Mononuclear cell (primary cell): Measurements from ENCODE around the gene ATRAID. TPM values are rescaled to one million over a fixed set of nuclear protein-coding genes. Genes with fewer than 3 reads are reported as not detected.

Experiments used
- H3K27me3 ChIP-seq: 2 replicates; pipeline ENCODE4 v1.6.0; 2011; ENCODE audit warnings: low read length, control low read depth; ENCODE audit not compliant: insufficient read depth
- H3K4me1 ChIP-seq: 2 replicates; pipeline ENCODE4 v1.5.1; 2011; ENCODE audit warnings: mild to moderate bottlenecking, low read length, control low read depth; ENCODE audit not compliant: insufficient read depth
- H3K4me3 ChIP-seq: 2 replicates; pipeline ENCODE4 v1.5.1; 2011; ENCODE audit warnings: mild to moderate bottlenecking, low read length, moderate library complexity
- H3K9me3 ChIP-seq: 2 replicates; pipeline ENCODE4 v1.5.1; 2011; ENCODE audit warnings: low read depth, mild to moderate bottlenecking, control low read depth, low read length
- total RNA-seq: library from RNA; depleted of rRNA; stranded (reverse); fragments of >200 nt; gene quantifications from one replicate; pipeline ENCODE4 v1.2.3, GENCODE V29; 2012

ATRAID gene
- total RNA-seq, 1 donor = 96.4 TPM

GRCh38 chr2:27223416-27223815 is 11.6 kb downstream of the ATRAID start:
- Histone ChIP-seq H3K27me3 (no peaks in the 10 kb centered on the region), H3K4me1 (peaks cover 4% of the 10 kb centered on the region), H3K4me3 (no peak overlapping the region), H3K9me3 (no peaks in the 10 kb centered on the region)

- Histone ChIP-seq H3K9me3 (no peaks in the 10 kb centered on the region), H3K4me3 (no peak overlapping the region), H3K4me1 (no peaks in the 10 kb centered on the region), H3K27me3 (no peaks in the 10 kb centered on the region)
These were observed 13.7 kb downstream of the ATRAID start for GRCh38 chr2:27225526-27225925.

GRCh38 chr2:27227501-27227900 is 15.7 kb downstream of the ATRAID start:
- Histone ChIP-seq H3K27me3 (no peaks in the 10 kb centered on the region), H3K4me1 (no peaks in the 10 kb centered on the region), H3K9me3 (no peaks in the 10 kb centered on the region), H3K4me3 (no peak overlapping the region)

DNA sequence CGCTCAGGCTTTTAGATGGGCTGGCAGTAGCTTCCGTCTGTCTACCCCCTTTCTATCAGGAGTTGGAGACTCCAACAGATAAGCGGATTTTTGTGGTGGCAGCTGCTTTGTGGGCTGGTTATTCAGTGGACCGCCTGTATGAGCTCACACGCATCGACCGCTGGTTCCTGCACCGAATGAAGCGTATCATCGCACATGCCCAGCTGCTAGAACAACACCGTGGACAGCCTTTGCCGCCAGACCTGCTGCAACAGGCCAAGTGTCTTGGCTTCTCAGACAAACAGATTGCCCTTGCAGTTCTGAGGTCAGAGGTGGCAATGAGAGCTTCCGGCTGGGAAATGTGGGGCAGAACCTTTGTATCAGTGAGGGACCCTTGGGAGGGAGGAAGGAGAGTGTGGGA is 20.1 kb downstream of the ATRAID start:
- H3K4me1 ChIP-seq = no peaks in the 10 kb centered on the region
- H3K27me3 ChIP-seq = no peaks in the 10 kb centered on the region
- no peaks in the 10 kb centered on the region for H3K9me3 ChIP-seq
- no peak overlapping the region for H3K4me3 ChIP-seq

DNA sequence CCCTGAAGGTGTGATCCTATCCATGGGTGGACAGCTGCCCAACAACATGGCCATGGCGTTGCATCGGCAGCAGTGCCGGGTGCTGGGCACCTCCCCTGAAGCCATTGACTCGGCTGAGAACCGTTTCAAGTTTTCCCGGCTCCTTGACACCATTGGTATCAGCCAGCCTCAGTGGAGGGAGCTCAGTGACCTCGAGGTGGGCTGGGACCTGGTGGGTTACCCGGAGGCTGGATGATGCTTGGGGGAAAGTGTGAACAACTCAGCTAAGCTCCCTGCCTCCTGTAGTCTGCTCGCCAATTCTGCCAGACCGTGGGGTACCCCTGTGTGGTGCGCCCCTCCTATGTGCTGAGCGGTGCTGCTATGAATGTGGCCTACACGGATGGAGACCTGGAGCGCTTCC is 21.5 kb downstream of the ATRAID start:
- H3K4me3 ChIP-seq = no peak overlapping the region
- no peaks in the 10 kb centered on the region for H3K4me1 ChIP-seq
- H3K9me3 ChIP-seq = no peaks in the 10 kb centered on the region
- H3K27me3 ChIP-seq = no peaks in the 10 kb centered on the region

DNA sequence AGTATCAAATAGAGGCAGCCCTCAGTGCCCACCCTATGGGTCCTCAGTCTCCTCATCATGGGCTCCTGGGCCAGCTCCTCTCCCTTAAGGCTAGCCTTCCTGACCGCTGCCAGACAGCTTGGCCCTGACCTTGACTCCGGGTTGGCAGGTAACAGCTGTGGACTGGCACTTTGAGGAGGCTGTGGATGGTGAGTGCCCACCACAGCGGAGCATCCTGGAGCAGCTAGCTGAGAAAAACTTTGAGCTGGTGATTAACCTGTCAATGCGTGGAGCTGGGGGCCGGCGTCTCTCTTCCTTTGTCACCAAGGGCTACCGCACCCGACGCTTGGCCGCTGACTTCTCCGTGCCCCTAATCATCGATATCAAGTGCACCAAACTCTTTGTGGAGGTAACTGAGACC is 24.3 kb downstream of the ATRAID start:
- no peaks in the 10 kb centered on the region for H3K9me3 ChIP-seq
- H3K4me3 ChIP-seq = no peak overlapping the region
- no peaks in the 10 kb centered on the region for H3K4me1 ChIP-seq
- no peaks in the 10 kb centered on the region for H3K27me3 ChIP-seq

DNA sequence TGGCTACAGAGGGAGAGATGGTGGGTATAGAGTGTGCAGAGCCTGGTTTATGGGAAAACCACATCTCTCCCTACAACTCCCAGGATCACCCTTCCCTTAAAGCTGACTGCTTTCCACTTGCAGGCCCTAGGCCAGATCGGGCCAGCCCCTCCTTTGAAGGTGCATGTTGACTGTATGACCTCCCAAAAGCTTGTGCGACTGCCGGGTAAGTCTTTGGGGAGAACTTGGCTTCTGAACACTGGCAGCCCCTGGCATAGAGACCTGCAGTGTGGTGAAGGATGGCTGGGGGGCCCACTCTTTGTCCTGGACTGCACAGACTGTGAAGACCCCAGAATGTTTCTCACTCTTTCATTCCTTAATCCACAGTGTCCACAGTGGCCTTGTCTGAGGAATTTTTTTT is 24.8 kb downstream of the ATRAID start:
- no peaks in the 10 kb centered on the region for H3K4me1 ChIP-seq
- H3K4me3 ChIP-seq = no peak overlapping the region
- no peaks in the 10 kb centered on the region for H3K27me3 ChIP-seq

DNA sequence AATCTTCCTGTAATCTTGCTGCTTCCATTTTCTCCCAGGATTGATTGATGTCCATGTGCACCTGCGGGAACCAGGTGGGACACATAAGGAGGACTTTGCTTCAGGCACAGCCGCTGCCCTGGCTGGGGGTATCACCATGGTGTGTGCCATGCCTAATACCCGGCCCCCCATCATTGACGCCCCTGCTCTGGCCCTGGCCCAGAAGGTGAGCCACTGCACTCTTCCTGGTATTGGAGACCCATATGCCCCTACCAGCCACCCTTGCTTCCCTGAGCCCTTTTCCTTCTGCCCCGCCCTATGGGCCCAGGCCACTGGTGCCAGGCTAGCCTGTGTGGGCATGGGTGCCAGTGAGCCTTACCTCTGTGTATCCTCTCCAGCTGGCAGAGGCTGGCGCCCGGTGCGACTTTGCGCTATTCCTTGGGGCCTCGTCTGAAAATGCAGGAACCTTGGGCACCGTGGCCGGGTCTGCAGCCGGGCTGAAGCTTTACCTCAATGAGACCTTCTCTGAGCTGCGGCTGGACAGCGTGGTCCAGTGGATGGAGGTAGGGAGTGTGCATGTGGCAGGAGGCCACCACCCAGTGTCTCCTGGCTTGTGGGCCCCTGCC is 25.6 kb downstream of the ATRAID start:
- H3K4me1 ChIP-seq = no peaks in the 10 kb centered on the region
- no peaks in the 10 kb centered on the region for H3K9me3 ChIP-seq
- H3K27me3 ChIP-seq = no peaks in the 10 kb centered on the region
- no peak overlapping the region for H3K4me3 ChIP-seq

More for the DNA sequence above, 24.8 kb downstream of the ATRAID start:
- H3K9me3 ChIP-seq = no peaks in the 10 kb centered on the region

DNA sequence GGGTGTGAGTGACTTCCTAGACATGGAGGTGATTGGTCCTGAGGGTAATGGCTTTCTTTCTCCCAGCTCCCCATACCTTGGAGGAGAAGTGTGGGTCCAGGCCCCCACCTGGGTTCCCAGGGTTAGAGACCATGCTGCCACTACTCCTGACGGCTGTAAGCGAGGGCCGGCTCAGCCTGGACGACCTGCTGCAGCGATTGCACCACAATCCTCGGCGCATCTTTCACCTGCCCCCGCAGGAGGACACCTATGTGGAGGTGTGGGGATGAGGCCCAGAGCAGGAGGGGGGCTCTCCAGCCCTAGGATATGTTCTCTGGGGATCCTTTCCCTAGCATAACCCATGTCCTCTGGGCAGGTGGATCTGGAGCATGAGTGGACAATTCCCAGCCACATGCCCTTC is 27.1 kb downstream of the ATRAID start:
- no peaks in the 10 kb centered on the region for H3K9me3 ChIP-seq
- no peak overlapping the region for H3K4me3 ChIP-seq
- no peaks in the 10 kb centered on the region for H3K4me1 ChIP-seq
- no peaks in the 10 kb centered on the region for H3K27me3 ChIP-seq

GRCh38 chr2:27240406-27240805 is 28.6 kb downstream of the ATRAID start:
- H3K4me3 ChIP-seq = no peak overlapping the region
- H3K27me3 ChIP-seq = no peaks in the 10 kb centered on the region
- H3K9me3 ChIP-seq = no peaks in the 10 kb centered on the region
- no peaks in the 10 kb centered on the region for H3K4me1 ChIP-seq

- H3K27me3 ChIP-seq = no peaks in the 10 kb centered on the region
- H3K9me3 ChIP-seq = no peaks in the 10 kb centered on the region
- H3K4me1 ChIP-seq = no peaks in the 10 kb centered on the region
- no peak overlapping the region for H3K4me3 ChIP-seq
These were observed 30.1 kb downstream of the ATRAID start for GRCh38 chr2:27241761-27242613.

DNA sequence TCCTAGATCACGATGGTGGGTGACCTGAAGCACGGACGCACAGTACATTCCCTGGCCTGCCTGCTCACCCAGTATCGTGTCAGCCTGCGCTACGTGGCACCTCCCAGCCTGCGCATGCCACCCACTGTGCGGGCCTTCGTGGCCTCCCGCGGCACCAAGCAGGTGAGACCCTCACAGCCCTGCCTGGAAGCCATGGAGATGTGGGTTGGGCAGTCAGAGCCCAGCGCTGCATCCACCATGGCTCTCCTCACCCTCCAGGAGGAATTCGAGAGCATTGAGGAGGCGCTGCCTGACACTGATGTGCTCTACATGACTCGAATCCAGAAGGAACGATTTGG is 30.7 kb downstream of the ATRAID start:
- no peaks in the 10 kb centered on the region for H3K27me3 ChIP-seq
- H3K9me3 ChIP-seq = no peaks in the 10 kb centered on the region
- H3K4me1 ChIP-seq = no peaks in the 10 kb centered on the region
- H3K4me3 ChIP-seq = no peak overlapping the region

- Histone ChIP-seq H3K9me3 (no peaks in the 10 kb centered on the region), H3K27me3 (no peaks in the 10 kb centered on the region), H3K4me3 (no peak overlapping the region), H3K4me1 (no peaks in the 10 kb centered on the region)
These were observed 31.7 kb downstream of the ATRAID start for GRCh38 chr2:27243391-27244130.

GRCh38 chr2:27245116-27245515 is 33.3 kb downstream of the ATRAID start:
- Histone ChIP-seq H3K4me1 (no peaks in the 10 kb centered on the region), H3K4me3 (no peak overlapping the region), H3K9me3 (no peaks in the 10 kb centered on the region), H3K27me3 (no peaks in the 10 kb centered on the region)

DNA sequence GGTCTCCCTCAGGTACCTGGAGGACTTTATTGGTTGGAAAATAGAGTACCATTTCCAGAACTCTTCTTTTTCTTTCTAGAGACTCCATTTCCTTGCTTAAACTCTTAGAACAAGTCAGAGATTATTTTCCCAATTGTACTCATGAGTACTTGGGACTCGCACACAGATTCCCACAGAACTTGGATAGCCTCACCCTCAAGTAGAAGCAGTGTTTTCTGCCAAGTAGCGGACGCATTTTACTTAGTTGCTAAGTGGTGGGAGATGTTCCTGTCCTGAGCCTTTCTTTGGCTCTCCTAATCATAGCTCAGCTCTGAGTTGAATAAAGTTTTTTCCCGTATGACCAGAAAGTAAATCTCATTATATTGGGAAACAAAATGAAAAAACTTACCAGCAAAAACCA is 33.8 kb downstream of the ATRAID start:
- Histone ChIP-seq H3K9me3 (no peaks in the 10 kb centered on the region), H3K4me1 (no peaks in the 10 kb centered on the region), H3K4me3 (no peak overlapping the region), H3K27me3 (no peaks in the 10 kb centered on the region)
